ENCODE data around the gene CSRP3.

DNA sequence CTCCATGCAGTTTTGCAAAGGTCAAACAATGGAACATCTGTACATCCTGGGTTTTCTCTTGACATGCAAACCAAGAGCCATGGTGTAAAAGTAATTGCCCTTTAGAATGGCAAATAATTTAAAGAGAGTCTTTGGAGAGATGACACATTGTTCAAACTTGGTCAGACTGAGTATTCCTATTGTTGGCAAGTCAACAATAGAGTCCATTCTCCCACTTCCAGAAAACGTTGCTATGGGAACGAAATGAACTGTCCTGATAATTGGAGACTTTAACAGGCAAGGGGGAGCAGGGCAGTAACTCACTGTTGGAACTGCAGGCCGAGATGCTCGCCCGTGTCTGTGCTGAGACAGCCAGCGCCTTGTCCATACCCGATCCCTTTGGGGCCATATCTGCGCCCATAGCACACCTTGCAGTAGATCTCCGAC lies 13.9 kb downstream of the CSRP3 start:
- TF ChIP-seq CTCF (IDR thresholded peaks at IDR 0.05) (no peak), POLR2A (IDR thresholded peaks at IDR 0.05) (no peak)

Data from sigmoid colon (tissue), 3 donors.